ENCODE measurements around the gene IPMK. TPM values are rescaled to one million over a fixed set of nuclear protein-coding genes. Genes with fewer than 3 reads are reported as not detected.

The IPMK gene
- total RNA-seq, 2 experiments from 2014 or later, result 5.6 to 9.5 TPM

- Histone ChIP-seq H3K4me3 (ENCODE audit: low read depth, low read length, poor library complexity, severe bottlenecking) (peak overlapping the region; percentile 90), H3K36me3 (ENCODE audit: insufficient read depth, low read length) (no peaks in the 10 kb centered on the region), H3K9me3 (ENCODE audit: low read length) (no peaks in the 10 kb centered on the region), H3K27ac (ENCODE audit: low read depth, low read length, poor library complexity, severe bottlenecking) (peak overlapping the region; percentile 82), H3K4me2 (ENCODE audit: low read length) (peak overlapping the region; percentile 97), H3K79me2 (ENCODE audit: insufficient read depth, low read depth, low read length) (peaks cover 80% of the 10 kb centered on the region), H3K9me2 (ENCODE audit: insufficient read depth, low read length) (no peaks in the 10 kb centered on the region), H2AFZ (ENCODE audit: low read length) (peak overlapping the region; percentile 22; the same call in 1 of the 2 replicates), H3K4me1 (ENCODE audit: insufficient read depth, low read length, poor library complexity, severe bottlenecking) (peaks cover 29% of the 10 kb centered on the region), H4K20me1 (ENCODE audit: insufficient read depth, low read length) (peaks cover 25% of the 10 kb centered on the region)
- ChIA-PET POLR2A (interaction anchor here (0.7 to 1.1 kb wide), 3 partner anchors 9 to 24 kb away, joined by 3 read pairs; no protein-coding TSS in a partner anchor), CTCF (ENCODE audit: unreplicated experiment) (no interaction called here)
- TSS peak; percentile 55 for BruUV-seq (replicated peaks)
- DNase-seq (ENCODE audit: low spot score), result peak; percentile 45
- no peak for TF ChIP-seq CTCF (conservative IDR thresholded peaks at IDR 0.05; ENCODE audit: low read length)
- TF ChIP-seq EZH2phosphoT487 (IDR thresholded peaks at IDR 0.05; ENCODE audit: borderline replicate concordance, low read depth, low read length), result no peak
- intact Hi-C loops (cut with micrococcal nuclease; ENCODE audit: unreplicated experiment), result loop anchor here (10.0 kb wide), 2 partner anchors 1639 to 1969 kb away; partner anchors contain the start of gene CCDC6
Observed at GRCh38 chr10:58266003-58266825, 1.5 kb downstream of the IPMK start.

- H3K79me2 ChIP-seq (ENCODE audit: insufficient read depth, low read depth, low read length), result peaks cover 80% of the 10 kb centered on the region
Observed at GRCh38 chr10:58265249-58265648, 2.4 kb downstream of the IPMK start.

More at GRCh38 chr10:58265249-58265648, 2.4 kb downstream of the IPMK start:
- H2AFZ ChIP-seq (ENCODE audit: low read length), result no peak overlapping the region
- peaks cover 29% of the 10 kb centered on the region for H3K4me1 ChIP-seq (ENCODE audit: insufficient read depth, low read length, poor library complexity, severe bottlenecking)
- intact Hi-C loops (cut with micrococcal nuclease; ENCODE audit: unreplicated experiment), result loop anchor here (10.0 kb wide), 2 partner anchors 1640 to 1970 kb away; partner anchors contain the start of gene CCDC6
- H3K27ac ChIP-seq (ENCODE audit: low read depth, low read length, poor library complexity, severe bottlenecking), result peak overlapping the region; percentile 82
- BruUV-seq (replicated peaks), result no TSS peak
- H3K4me3 ChIP-seq (ENCODE audit: low read depth, low read length, poor library complexity, severe bottlenecking), result peak overlapping the region; percentile 90
- H3K9me2 ChIP-seq (ENCODE audit: insufficient read depth, low read length), result no peaks in the 10 kb centered on the region
- H3K4me2 ChIP-seq (ENCODE audit: low read length), result peak overlapping the region; percentile 97
- no peak for TF ChIP-seq EZH2phosphoT487 (IDR thresholded peaks at IDR 0.05; ENCODE audit: borderline replicate concordance, low read depth, low read length)
- TF ChIP-seq CTCF (conservative IDR thresholded peaks at IDR 0.05; ENCODE audit: low read length), result no peak
- H4K20me1 ChIP-seq (ENCODE audit: insufficient read depth, low read length), result peaks cover 25% of the 10 kb centered on the region
- ChIA-PET POLR2A (no interaction called here), CTCF (ENCODE audit: unreplicated experiment) (no interaction called here)
- no peak for DNase-seq (ENCODE audit: low spot score)
- H3K36me3 ChIP-seq (ENCODE audit: insufficient read depth, low read length), result no peaks in the 10 kb centered on the region
- H3K9me3 ChIP-seq (ENCODE audit: low read length), result no peaks in the 10 kb centered on the region
